H9 (cell line): ENCODE measurements around the gene STYK1. TPM values are rescaled to one million over a fixed set of nuclear protein-coding genes. Genes with fewer than 3 reads are reported as not detected.
"Not testable (repeated sequence)": the region's sequence is repeated elsewhere in the genome, so short reads cannot be mapped to it uniquely, and the experiment has no call there.

Source experiments
- DNase-seq: peaks from one replicate; pipeline ENCODE4 v3.0.0-alpha.2; 2017
- H2AFZ ChIP-seq: one replicate; pipeline ENCODE4 v1.6.1; 2013; ENCODE audit warnings: mild to moderate bottlenecking, low read length, control low read depth, moderate library complexity
- H2AK5ac ChIP-seq: 2 replicates; pipeline ENCODE4 v1.6.1; 2013; ENCODE audit warnings: low read length, control low read depth, mixed read lengths; ENCODE audit not compliant: insufficient read length
- H2BK120ac ChIP-seq: one replicate; pipeline ENCODE4 v1.6.1; 2013; ENCODE audit warnings: low read depth, mild to moderate bottlenecking, low read length, control low read depth, inconsistent platforms; ENCODE audit not compliant: poor library complexity, severe bottlenecking
- H2BK12ac ChIP-seq: 2 replicates; pipeline ENCODE4 v1.6.1; 2013; ENCODE audit warnings: low read length, control low read depth, mixed read lengths, low read depth; ENCODE audit not compliant: insufficient read length
- H2BK15ac ChIP-seq: 2 replicates; pipeline ENCODE4 v1.6.1; 2013; ENCODE audit warnings: low read depth, low read length, control low read depth
- H2BK20ac ChIP-seq: one replicate; pipeline ENCODE4 v1.6.1; 2013; ENCODE audit warnings: low read depth, mild to moderate bottlenecking, low read length, control low read depth, inconsistent platforms; ENCODE audit not compliant: poor library complexity, severe bottlenecking
- H2BK5ac ChIP-seq: 2 replicates; pipeline ENCODE4 v1.6.1; 2013; ENCODE audit warnings: low read length, control low read depth, mixed read lengths; ENCODE audit not compliant: insufficient read length
- H3K14ac ChIP-seq: 2 replicates; pipeline ENCODE4 v1.6.1; 2013; ENCODE audit warnings: low read length, control low read depth; ENCODE audit not compliant: insufficient read depth
- H3K18ac ChIP-seq: 2 replicates; pipeline ENCODE4 v1.6.1; 2013; ENCODE audit warnings: low read depth, mild to moderate bottlenecking, mixed read lengths, low read length, control low read depth; ENCODE audit not compliant: insufficient read length
- H3K23ac ChIP-seq: 2 replicates; pipeline ENCODE4 v1.6.1; 2013; ENCODE audit warnings: low read length, control low read depth, mixed read lengths, low read depth; ENCODE audit not compliant: insufficient read length
- H3K23me2 ChIP-seq: 2 replicates; pipeline ENCODE4 v1.6.1; 2013; ENCODE audit warnings: low read depth, mild to moderate bottlenecking, mixed read lengths, low read length, control low read depth; ENCODE audit not compliant: insufficient read length, poor library complexity, severe bottlenecking
- H3K27ac ChIP-seq: 2 replicates; pipeline ENCODE4 v1.5.1; 2013; ENCODE audit warnings: low read length, control low read depth, mixed read lengths, low read depth; ENCODE audit not compliant: insufficient read length
- H3K27me3 ChIP-seq: 2 replicates; pipeline ENCODE4 v1.6.1; 2013; ENCODE audit warnings: low read length, control low read depth, inconsistent platforms; ENCODE audit not compliant: insufficient read depth
- H3K4ac ChIP-seq: 2 replicates; pipeline ENCODE4 v1.6.1; 2013; ENCODE audit warnings: low read depth, mild to moderate bottlenecking, control low read depth, inconsistent platforms, low read length, moderate library complexity
- H3K4me1 ChIP-seq: 2 replicates; pipeline ENCODE4 v1.6.1; 2013; ENCODE audit warnings: low read length, control low read depth, inconsistent platforms; ENCODE audit not compliant: insufficient read depth
- H3K4me2 ChIP-seq: 2 replicates; pipeline ENCODE4 v1.6.1; 2013; ENCODE audit warnings: low read length, control low read depth, mixed read lengths; ENCODE audit not compliant: insufficient read length, insufficient read depth
- H3K56ac ChIP-seq: 2 replicates; pipeline ENCODE4 v1.6.1; 2013; ENCODE audit warnings: low read depth, mild to moderate bottlenecking, mixed read lengths, low read length, control low read depth; ENCODE audit not compliant: insufficient read length
- H3K79me1 ChIP-seq: 2 replicates; pipeline ENCODE4 v1.6.1; 2013; ENCODE audit warnings: low read depth, mild to moderate bottlenecking, moderate library complexity, low read length, control low read depth, inconsistent platforms; ENCODE audit not compliant: insufficient read depth, poor library complexity, severe bottlenecking
- H3K79me2 ChIP-seq: 2 replicates; pipeline ENCODE4 v1.6.1; 2013; ENCODE audit warnings: low read length, control low read depth, inconsistent platforms; ENCODE audit not compliant: insufficient read depth
- H3K9ac ChIP-seq: 2 replicates; pipeline ENCODE4 v1.6.1; 2013; ENCODE audit warnings: low read length, control low read depth, mixed read lengths; ENCODE audit not compliant: insufficient read length; ENCODE audit errors: extremely low read depth
- H3K9me3 ChIP-seq: one replicate; pipeline ENCODE4 v1.6.1; 2013; ENCODE audit warnings: low read depth, low read length, inconsistent platforms; ENCODE audit not compliant: control insufficient read depth
- H3T11ph ChIP-seq: one replicate; pipeline ENCODE4 v1.6.1; 2013; ENCODE audit warnings: mild to moderate bottlenecking, low read length, control low read depth, inconsistent platforms
- H4K20me1 ChIP-seq: one replicate; pipeline ENCODE4 v1.6.1; 2013; ENCODE audit not compliant: control insufficient read depth, insufficient read length, insufficient read depth
- H4K5ac ChIP-seq: 2 replicates; pipeline ENCODE4 v1.6.1; 2013; ENCODE audit warnings: low read depth, mild to moderate bottlenecking, mixed read lengths, low read length, control low read depth; ENCODE audit not compliant: insufficient read length
- H4K8ac ChIP-seq: replicated peaks from 2 replicates; pipeline ENCODE4 v1.6.1; 2013; ENCODE audit warnings: low read length, control low read depth, mixed read lengths, low read depth; ENCODE audit not compliant: insufficient read length
- H4K91ac ChIP-seq: 2 replicates; pipeline ENCODE4 v1.6.1; 2013; ENCODE audit warnings: low read depth, mild to moderate bottlenecking, moderate library complexity, mixed read lengths, low read length, control low read depth; ENCODE audit not compliant: insufficient read length
- H3K27ac Mint-ChIP-seq, 3 experiments: 2 replicates in 2 of 3; 3 replicates in 1 of 3; pipeline ENCODE4 v1.8.0; 2020 to 2021; ENCODE audit warnings: mixed read lengths in 3 of 3, mild to moderate bottlenecking in 1 of 3, moderate library complexity in 1 of 3
- H3K27me3 Mint-ChIP-seq: 2 replicates; pipeline ENCODE4 v1.8.0; 2021; ENCODE audit warnings: low read depth, mild to moderate bottlenecking, moderate library complexity, mixed read lengths
- H3K36me3 Mint-ChIP-seq, 3 experiments: 2 replicates in 2 of 3; 3 replicates in 1 of 3; pipeline ENCODE4 v1.8.0; 2020 to 2021; ENCODE audit warnings: low read depth in 3 of 3, mixed read lengths in 3 of 3; ENCODE audit not compliant: insufficient read depth in 1 of 3
- H3K4me1 Mint-ChIP-seq, 2 experiments: 2 replicates each; pipeline ENCODE4 v1.8.0; 2020; ENCODE audit warnings: mixed read lengths in 2 of 2
- H3K4me3 Mint-ChIP-seq, 2 experiments: 2 replicates in 1 of 2; 3 replicates in 1 of 2; pipeline ENCODE4 v1.8.0; 2020 to 2021; ENCODE audit warnings: mild to moderate bottlenecking in 2 of 2, mixed read lengths in 2 of 2, moderate library complexity in 1 of 2
- H3K9me3 Mint-ChIP-seq, 2 experiments: 2 replicates in 1 of 2; 3 replicates in 1 of 2; pipeline ENCODE4 v1.8.0; 2020; ENCODE audit warnings: mild to moderate bottlenecking in 2 of 2, mixed read lengths in 2 of 2, moderate library complexity in 1 of 2
- CTCF ChIP-seq: fragments of 200-600 bp; sonication (generic); conservative IDR thresholded peaks from 3 replicates; pipeline ENCODE4 v1.8.0; 2021; ENCODE audit warnings: antibody characterized with exemption, mild to moderate bottlenecking
- WGBS: extraction: QIAGEN DNeasy Blood & Tissue Kit; methylation state at CpG from one replicate; pipeline ENCODE4 v1.1.7; 2013; ENCODE audit warnings: missing lambda C conversion rate, low lambda C conversion rate, mixed read lengths; ENCODE audit not compliant: insufficient read length; ENCODE audit errors: extremely low coverage; 5-methylcytosine and 5-hydroxymethylcytosine counted together
- total RNA-seq: library from RNA; stranded (reverse); gene quantifications from 2 replicates; pipeline ENCODE4 v1.2.1, GENCODE V29; 2021

STYK1 gene
- total RNA-seq, 1 experiment from 2014 or later = 0.37 TPM

DNA sequence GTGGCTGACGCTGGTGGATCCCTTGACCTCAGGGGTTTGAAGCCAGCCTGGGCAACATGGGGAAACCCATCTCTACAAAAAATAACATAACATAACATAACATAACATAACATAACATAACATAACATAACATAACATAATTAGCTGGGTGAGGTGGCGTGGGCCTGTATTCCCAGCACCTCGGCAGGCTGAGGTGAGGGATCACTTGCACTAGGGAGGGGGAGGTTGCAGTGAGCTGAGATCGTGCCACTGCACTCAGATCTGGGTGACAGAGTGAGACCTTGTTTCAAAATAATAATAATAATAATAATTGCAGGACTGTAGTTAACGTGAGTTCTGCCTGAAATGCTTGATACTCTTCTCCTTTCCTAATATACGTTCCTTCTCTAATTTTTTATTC, 61.7 kb downstream of the STYK1 start:
- Histone ChIP-seq H3K18ac (no peak overlapping the region), H3K4me1 (no peaks in the 10 kb centered on the region), H2BK15ac (no peak overlapping the region), H4K8ac (no peak overlapping the region), H3K56ac (no peak overlapping the region), H2AFZ (no peak overlapping the region), H3T11ph (no peak overlapping the region), H3K4me2 (peak overlapping the region; percentile 86), H4K20me1 (no peaks in the 10 kb centered on the region), H3K14ac (no peak overlapping the region), H4K91ac (no peak overlapping the region), H4K5ac (no peak overlapping the region), H3K79me1 (no peaks in the 10 kb centered on the region), H2BK120ac (no peak overlapping the region), H3K23me2 (peaks cover 4% of the 10 kb centered on the region), H3K27ac (no peak overlapping the region), H3K9me3 (no peaks in the 10 kb centered on the region), H2AK5ac (no peak overlapping the region), H2BK5ac (no peak overlapping the region), H2BK20ac (no peak overlapping the region), H3K9ac (no peak overlapping the region), H3K79me2 (peaks cover 11% of the 10 kb centered on the region; the same call in 1 of the 2 replicates), H2BK12ac (no peak overlapping the region), H3K4ac (no peak overlapping the region), H3K23ac (no peak overlapping the region), H3K27me3 (no peaks in the 10 kb centered on the region)
- no CpG with 5 or more reads among the region's 6 CpGs for WGBS
- Mint-ChIP-seq H3K9me3 (peaks cover 0 to 3% of the 10 kb centered on the region in 2 experiments; a peak in 2 of 5 replicates), H3K4me3 (peak overlapping the region; percentile 100), H3K27me3 (peaks cover 2% of the 10 kb centered on the region; the same call in 1 of the 2 replicates), H3K4me1 (peaks cover 15 to 18% of the 10 kb centered on the region in 2 experiments), H3K27ac (peak overlapping the region; percentile 100; a peak in 6 of 7 replicates), H3K36me3 (peaks cover 8 to 50% (median 45%) of the 10 kb centered on the region in 3 experiments; a peak in 6 of 7 replicates)
- DNase-seq = no peak
- TF ChIP-seq CTCF = no peak

DNA sequence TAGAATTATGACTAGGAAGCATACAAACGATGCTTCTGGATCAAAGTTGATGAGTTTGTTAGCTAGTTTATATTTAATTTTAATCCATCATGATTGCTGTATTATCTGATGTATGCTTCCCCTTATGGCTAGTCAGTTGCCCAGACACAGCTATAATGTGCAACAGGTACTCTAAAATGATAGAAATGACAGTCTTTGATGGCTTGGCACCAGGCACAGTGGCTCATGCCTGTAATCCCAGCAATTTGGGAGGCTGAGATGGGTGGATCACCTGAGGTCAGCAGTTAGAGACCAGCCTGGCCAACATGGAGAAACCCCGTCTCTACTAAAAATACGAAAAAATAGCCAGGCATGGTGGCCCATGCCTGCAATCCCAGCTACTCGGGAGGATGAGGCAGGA, 62.6 kb downstream of the STYK1 start:
- not testable (repeated sequence) for H3K23ac ChIP-seq, H4K5ac ChIP-seq, H3K27ac ChIP-seq, H3K27me3 Mint-ChIP-seq, H3K9me3 ChIP-seq, H4K8ac ChIP-seq, H3T11ph ChIP-seq, DNase-seq, H2BK15ac ChIP-seq, H3K9me3 Mint-ChIP-seq, H3K14ac ChIP-seq, H3K4me1 ChIP-seq, H3K23me2 ChIP-seq, H2BK120ac ChIP-seq, H2AK5ac ChIP-seq, H3K4me2 ChIP-seq, H3K79me1 ChIP-seq, H3K56ac ChIP-seq, H2BK20ac ChIP-seq, H3K27me3 ChIP-seq, H2BK5ac ChIP-seq, H3K4ac ChIP-seq, H3K18ac ChIP-seq, H3K9ac ChIP-seq, H4K20me1 ChIP-seq, H3K27ac Mint-ChIP-seq, H2AFZ ChIP-seq, H4K91ac ChIP-seq, H2BK12ac ChIP-seq
- H3K4me1 Mint-ChIP-seq = peaks cover 15 to 18% of the 10 kb centered on the region in 2 experiments
- no CpG with 5 or more reads among the region's 4 CpGs for WGBS
- peaks cover 8 to 54% (median 48%) of the 10 kb centered on the region in 3 experiments; a peak in 6 of 7 replicates for H3K36me3 Mint-ChIP-seq
- peaks cover 11% of the 10 kb centered on the region; the same call in 1 of the 2 replicates for H3K79me2 ChIP-seq
- 0 out of 5 replicates have a peak overlapping the region, but pooled peaks of 1 of the 2 experiments have one; percentile 100 for H3K4me3 Mint-ChIP-seq
